Breast epithelium (tissue), 3 donors: Measurements from ENCODE around the gene SEZ6L.

Experiments used
- CTCF ChIP-seq, 3 donors: fragments of 450-650 bp; IDR thresholded peaks; one replicate each; pipeline ENCODE4 v1.5.1; 2016 to 2017; ENCODE audit warnings: antibody characterized with exemption in 3 of 3, mild to moderate bottlenecking in 3 of 3, moderate library complexity in 3 of 3
- POLR2A ChIP-seq: fragments of 450-650 bp; IDR thresholded peaks from one replicate; pipeline ENCODE4 v1.6.1; 2016; ENCODE audit warnings: antibody characterized with exemption, mild to moderate bottlenecking, moderate library complexity

GRCh38 chr22:26210334-26210733, 41.1 kb downstream of the SEZ6L start:
- no peak for TF ChIP-seq CTCF (IDR thresholded peaks at IDR 0.05)
- no peak for TF ChIP-seq POLR2A
